Activated T-helper 1 cell treated with anti-CD3 and anti-CD28 coated beads, Interleukin-12 subunit alpha, Interleukin-12 subunit beta, Interleukin-2, Interleukin-4 antibody, amounts not matched to agents 30 ng/mL and 10 ng/mL and 1 ng/mL, durations not matched to agents 14 hours and 24 hours and 36 hours (primary cell): ENCODE results near the gene CIZ1. TPM values are rescaled to one million over a fixed set of nuclear protein-coding genes. Genes with fewer than 3 reads are reported as not detected.
A peak's percentile ranks its signal among the peaks of the same experiment; 100 is the strongest.
"Not testable (repeated sequence)": the region's sequence is repeated elsewhere in the genome, so short reads cannot be mapped to it uniquely, and the experiment has no call there.

ENCODE experiments used
- DNase-seq: peaks from one replicate; pipeline ENCODE4 v3.0.0; 2021; ENCODE audit warnings: low spot score
- H3K27ac Mint-ChIP-seq: one replicate; pipeline ENCODE4 v1.8.0; 2021; ENCODE audit warnings: mild to moderate bottlenecking, mixed read lengths
- H3K27me3 Mint-ChIP-seq: one replicate; pipeline ENCODE4 v1.8.0; 2022; ENCODE audit warnings: mild to moderate bottlenecking, moderate library complexity, mixed read lengths; ENCODE audit not compliant: insufficient read depth
- H3K36me3 Mint-ChIP-seq: one replicate; pipeline ENCODE4 v1.8.0; 2021; ENCODE audit warnings: low read depth, mixed read lengths
- H3K4me1 Mint-ChIP-seq: one replicate; pipeline ENCODE4 v1.8.0; 2021; ENCODE audit warnings: low read depth, mixed read lengths
- H3K4me3 Mint-ChIP-seq: one replicate; pipeline ENCODE4 v1.8.0; 2021; ENCODE audit warnings: mild to moderate bottlenecking, moderate library complexity, mixed read lengths
- H3K9me3 Mint-ChIP-seq: one replicate; pipeline ENCODE4 v1.8.0; 2021; ENCODE audit warnings: mixed read lengths
- intact Hi-C: fragments of 100-400 bp; cut with micrococcal nuclease; formaldehyde crosslinking; loops from one replicate; pipeline ENCODE4 v1.15.1; 2024
- total RNA-seq: library from RNA; stranded (reverse); gene quantifications from 2 replicates; pipeline ENCODE4 v1.2.3, GENCODE V29; 2022

Gene CIZ1
- total RNA-seq, 1 donor from 2014 or later = 158 TPM

- H3K36me3 Mint-ChIP-seq = peaks cover 17% of the 10 kb centered on the region
- H3K4me1 Mint-ChIP-seq = peaks cover 23% of the 10 kb centered on the region
- no peak overlapping the region for H3K27ac Mint-ChIP-seq
- no peaks in the 10 kb centered on the region for H3K27me3 Mint-ChIP-seq
- intact Hi-C loops = loop anchor here (5.0 kb wide), 1 partner anchor 125 kb away; the partner anchor contains the start of genes NAIF1 and SLC25A25
- DNase-seq = peak; percentile 37
- no peaks in the 10 kb centered on the region for H3K9me3 Mint-ChIP-seq
- H3K4me3 Mint-ChIP-seq = peak overlapping the region; percentile 19
These were observed 1.4 kb upstream of the CIZ1 start for GRCh38 chr9:128192601-128193371.

GRCh38 chr9:128190516-128191405, 611 bp downstream of the CIZ1 start:
- Mint-ChIP-seq H3K4me1 (peaks cover 23% of the 10 kb centered on the region), H3K4me3 (peak overlapping the region; percentile 98), H3K9me3 (no peaks in the 10 kb centered on the region), H3K36me3 (peaks cover 20% of the 10 kb centered on the region), H3K27ac (peak overlapping the region; percentile 96), H3K27me3 (no peaks in the 10 kb centered on the region)
- DNase-seq = no peak
- intact Hi-C loops = loop anchor here (1.0 to 5.0 kb wide), 7 partner anchors 13 to 151 kb away; partner anchors contain the start of genes BBLN, COQ4, DNM1 and NAIF1

GRCh38 chr9:128190013-128190412, 1.4 kb downstream of the CIZ1 start:
- DNase-seq = no peak
- H3K4me3 Mint-ChIP-seq = peak overlapping the region; percentile 98
- peaks cover 23% of the 10 kb centered on the region for H3K4me1 Mint-ChIP-seq
- no peaks in the 10 kb centered on the region for H3K27me3 Mint-ChIP-seq
- H3K9me3 Mint-ChIP-seq = no peaks in the 10 kb centered on the region
- intact Hi-C loops = loop anchor here (2.0 to 5.0 kb wide), 2 partner anchors 61 to 123 kb away; partner anchors contain the start of genes NAIF1 and SLC25A25
- peaks cover 22% of the 10 kb centered on the region for H3K36me3 Mint-ChIP-seq
- peak overlapping the region; percentile 88 for H3K27ac Mint-ChIP-seq

- no peak for DNase-seq
- no peaks in the 10 kb centered on the region for H3K27me3 Mint-ChIP-seq
- peaks cover 28% of the 10 kb centered on the region for H3K4me1 Mint-ChIP-seq
- no peaks in the 10 kb centered on the region for H3K9me3 Mint-ChIP-seq
- peak overlapping the region; percentile 61 for H3K4me3 Mint-ChIP-seq
- intact Hi-C loops = no loop called here
- peak overlapping the region; percentile 71 for H3K27ac Mint-ChIP-seq
- peaks cover 25% of the 10 kb centered on the region for H3K36me3 Mint-ChIP-seq
These were observed 3.2 kb downstream of the CIZ1 start for GRCh38 chr9:128188209-128188608.

GRCh38 chr9:128187361-128187760, 4.0 kb downstream of the CIZ1 start:
- no peak for DNase-seq
- H3K4me3 Mint-ChIP-seq = no peak overlapping the region
- no peak overlapping the region for H3K27ac Mint-ChIP-seq
- intact Hi-C loops = no loop called here
- peaks cover 28% of the 10 kb centered on the region for H3K4me1 Mint-ChIP-seq
- H3K36me3 Mint-ChIP-seq = peaks cover 27% of the 10 kb centered on the region
- H3K9me3 Mint-ChIP-seq = no peaks in the 10 kb centered on the region
- no peaks in the 10 kb centered on the region for H3K27me3 Mint-ChIP-seq

- H3K27me3 Mint-ChIP-seq = no peaks in the 10 kb centered on the region
- no peak overlapping the region for H3K4me3 Mint-ChIP-seq
- H3K36me3 Mint-ChIP-seq = peaks cover 34% of the 10 kb centered on the region
- H3K27ac Mint-ChIP-seq = no peak overlapping the region
- intact Hi-C loops = no loop called here
- DNase-seq = no peak
- H3K4me1 Mint-ChIP-seq = peaks cover 28% of the 10 kb centered on the region
- H3K9me3 Mint-ChIP-seq = no peaks in the 10 kb centered on the region
These were observed 5.1 kb downstream of the CIZ1 start for GRCh38 chr9:128185979-128186965.

- no peak overlapping the region for H3K4me3 Mint-ChIP-seq
- no peaks in the 10 kb centered on the region for H3K9me3 Mint-ChIP-seq
- H3K36me3 Mint-ChIP-seq = peaks cover 44% of the 10 kb centered on the region
- no peak overlapping the region for H3K27ac Mint-ChIP-seq
- H3K4me1 Mint-ChIP-seq = peaks cover 7% of the 10 kb centered on the region
- intact Hi-C loops = no loop called here
- H3K27me3 Mint-ChIP-seq = no peaks in the 10 kb centered on the region
- DNase-seq = no peak
These were observed 8.3 kb downstream of the CIZ1 start for GRCh38 chr9:128182893-128183588.

- H3K36me3 Mint-ChIP-seq = peaks cover 45% of the 10 kb centered on the region
- H3K27me3 Mint-ChIP-seq, H3K27ac Mint-ChIP-seq, DNase-seq, H3K4me1 Mint-ChIP-seq, H3K4me3 Mint-ChIP-seq, intact Hi-C loops, H3K9me3 Mint-ChIP-seq: not testable (repeated sequence)
These were observed 9.9 kb downstream of the CIZ1 start for GRCh38 chr9:128181480-128181879.

- intact Hi-C loops = no loop called here
- Mint-ChIP-seq H3K4me1 (peaks cover 5% of the 10 kb centered on the region), H3K4me3 (no peak overlapping the region), H3K27me3 (no peaks in the 10 kb centered on the region), H3K27ac (no peak overlapping the region), H3K36me3 (peaks cover 46% of the 10 kb centered on the region), H3K9me3 (no peaks in the 10 kb centered on the region)
- DNase-seq = no peak
These were observed 10.9 kb downstream of the CIZ1 start for GRCh38 chr9:128180447-128180846.

GRCh38 chr9:128180001-128180400, 11.4 kb downstream of the CIZ1 start:
- Mint-ChIP-seq H3K27ac (no peak overlapping the region), H3K9me3 (no peaks in the 10 kb centered on the region), H3K27me3 (no peaks in the 10 kb centered on the region), H3K4me3 (no peak overlapping the region), H3K36me3 (peaks cover 50% of the 10 kb centered on the region), H3K4me1 (peaks cover 5% of the 10 kb centered on the region)
- DNase-seq = no peak
- intact Hi-C loops = no loop called here

GRCh38 chr9:128178806-128179431, 12.5 kb downstream of the CIZ1 start:
- Mint-ChIP-seq H3K27ac (no peak overlapping the region), H3K4me3 (no peak overlapping the region), H3K27me3 (no peaks in the 10 kb centered on the region), H3K9me3 (no peaks in the 10 kb centered on the region), H3K4me1 (peaks cover 2% of the 10 kb centered on the region), H3K36me3 (peaks cover 51% of the 10 kb centered on the region)
- DNase-seq = no peak
- intact Hi-C loops = no loop called here
